Naive B cell (primary cell): Measurements from ENCODE around the gene BTBD18. TPM values are rescaled to one million over a fixed set of nuclear protein-coding genes. Genes with fewer than 3 reads are reported as not detected.

ENCODE experiments used
- ATAC-seq, 2 donors: fragments of 150-1000 bp; cut with Tn5 transposase; 2 replicates each; pipeline ENCODE4 v1.10.0; 2021; ENCODE audit warnings: low read depth in 2 of 2, mild to moderate bottlenecking in 2 of 2, moderate library complexity in 2 of 2
- DNase-seq: peaks from one replicate; pipeline ENCODE4 v3.0.0; 2022
- H3K27ac Mint-ChIP-seq, 6 donors: one replicate each; pipeline ENCODE4 v1.8.0; 2020 to 2022; ENCODE audit warnings: mild to moderate bottlenecking in 6 of 6, mixed read lengths in 6 of 6, moderate library complexity in 5 of 6, inconsistent platforms in 2 of 6
- H3K27me3 Mint-ChIP-seq, 3 donors: one replicate each; pipeline ENCODE4 v1.8.0; 2021 to 2022; ENCODE audit warnings: mixed read lengths in 3 of 3, mild to moderate bottlenecking in 1 of 3
- H3K36me3 Mint-ChIP-seq, 2 donors: one replicate each; pipeline ENCODE4 v1.8.0; 2020 to 2022; ENCODE audit warnings: mixed read lengths in 2 of 2, inconsistent platforms in 1 of 2, mild to moderate bottlenecking in 1 of 2
- H3K4me1 Mint-ChIP-seq, 3 donors: one replicate each; pipeline ENCODE4 v1.8.0; 2020 to 2022; ENCODE audit warnings: mixed read lengths in 3 of 3, inconsistent platforms in 1 of 3, mild to moderate bottlenecking in 1 of 3, moderate library complexity in 1 of 3
- H3K4me3 Mint-ChIP-seq, 8 donors: one replicate each; pipeline ENCODE4 v1.8.0; 2020 to 2022; ENCODE audit warnings: mild to moderate bottlenecking in 8 of 8, mixed read lengths in 8 of 8, moderate library complexity in 8 of 8, inconsistent platforms in 2 of 8
- H3K9me3 Mint-ChIP-seq, 7 donors: one replicate each; pipeline ENCODE4 v1.8.0; 2020 to 2022; ENCODE audit warnings: mixed read lengths in 7 of 7, mild to moderate bottlenecking in 5 of 7, inconsistent platforms in 2 of 7, moderate library complexity in 1 of 7
- polyA plus RNA-seq, 6 donors: library from polyadenylated mRNA; unstranded; fragments of 300-500 nt; fragmentation: Illumina TruSeq; gene quantifications; one replicate each; pipeline ENCODE4 v1.2.3, GENCODE V29; 2021; ENCODE audit warnings: low read depth in 6 of 6

Gene BTBD18
- 1 to 10 TPM in 3 of 6 donors, under 1 TPM in 2, not detected in 1; 0.47 to 1.6 (median 1.4) TPM for polyA plus RNA-seq

DNA sequence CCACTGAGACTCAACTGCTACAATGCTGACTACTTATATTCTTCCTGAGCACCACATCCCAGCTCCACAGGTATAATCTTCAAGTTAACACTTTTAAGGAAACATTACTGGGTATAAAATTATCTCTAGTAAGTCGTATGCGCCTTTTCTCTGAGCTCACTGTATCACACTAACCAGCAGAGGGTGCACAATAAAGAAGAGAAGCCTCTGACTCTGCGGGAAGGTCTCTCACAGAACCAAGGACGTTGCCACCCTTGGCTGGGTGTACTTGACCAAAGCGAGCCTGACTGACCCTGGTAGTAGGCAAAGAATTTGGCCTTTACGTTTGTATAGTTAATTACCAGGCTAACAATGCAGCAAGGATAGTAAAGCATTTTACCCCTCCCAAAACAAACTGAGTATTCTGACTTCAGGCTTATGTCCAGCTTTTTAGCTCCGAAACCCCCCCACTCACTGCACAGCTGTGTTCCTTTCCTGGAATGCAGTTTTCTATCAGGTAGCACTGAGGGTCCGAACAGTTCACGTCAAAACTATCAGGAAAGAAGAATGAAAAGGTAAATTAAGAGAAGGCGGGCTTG is at the start of gene BTBD18:
TSS of gene BTBD18 (minus strand) at position 144 of the 578 bp plus-strand sequence. CDS start 631 bp downstream, outside the sequence.
- Mint-ChIP-seq H3K4me3 (no peak within 1 kb of the TSS), H3K27me3 (no peaks in the 10 kb centered on the region), H3K9me3 (no peaks in the 10 kb centered on the region), H3K36me3 (peaks cover 4 to 7% of the 10 kb centered on the region in 2 donors), H3K4me1 (peaks cover 7 to 15% (median 12%) of the 10 kb centered on the region in 3 donors), H3K27ac (peak within 1 kb of the TSS in 5 of 6 donors; percentile 8 to 92 (median 76))
- ATAC-seq (peak in 1 of 2 donors; percentile 33), DNase-seq (no peak)

GRCh38 chr11:57801183-57801485 is 49.5 kb upstream of the BTBD18 start:
- H3K27me3 Mint-ChIP-seq, result no peaks in the 10 kb centered on the region
- DNase-seq, result no peak

DNA sequence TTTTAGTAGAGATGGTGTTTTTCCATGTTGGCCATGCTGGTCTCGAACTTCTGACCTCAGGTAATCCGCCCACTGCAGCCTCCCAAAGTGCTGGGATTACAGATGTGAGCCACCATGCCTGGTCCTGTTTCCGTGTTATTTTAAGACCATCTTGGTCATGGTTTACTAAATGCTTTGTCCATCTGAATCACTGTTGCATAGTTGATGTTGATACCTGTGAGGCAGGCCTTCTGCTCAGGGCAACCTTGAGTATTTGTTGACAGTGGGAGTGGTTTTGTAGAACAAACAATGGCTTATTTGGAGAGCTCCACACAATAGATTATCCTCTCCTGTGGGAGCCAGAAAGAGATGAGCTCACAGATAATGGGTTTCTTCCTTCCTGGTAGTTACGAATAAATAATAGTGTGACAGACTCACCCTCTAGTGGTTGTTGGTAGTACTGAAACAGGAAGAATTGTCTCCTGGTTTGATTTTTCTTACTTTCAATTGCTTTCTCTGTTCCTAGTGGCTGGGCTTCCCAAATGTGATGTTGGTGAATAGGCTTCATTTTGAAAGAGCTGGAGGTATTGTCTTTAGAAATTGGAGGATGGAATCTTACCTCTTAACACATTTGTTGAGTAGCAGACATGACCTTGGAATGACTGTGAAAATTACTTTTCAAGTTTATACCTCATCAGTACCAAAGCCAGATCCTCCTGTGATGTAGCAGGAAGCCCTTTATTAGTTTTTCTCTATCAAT is 49.0 kb upstream of the BTBD18 start:
- ATAC-seq (peak; percentile 82 to 85), DNase-seq (peak; percentile 66)
- Mint-ChIP-seq H3K4me1 (peaks cover 21 to 44% (median 33%) of the 10 kb centered on the region in 3 donors), H3K9me3 (no peaks in the 10 kb centered on the region), H3K27ac (peak overlapping the region; percentile 69 to 90 (median 74)), H3K4me3 (peak overlapping the region in 6 of 8 donors; percentile 4 to 55 (median 26)), H3K27me3 (no peaks in the 10 kb centered on the region), H3K36me3 (peaks cover 16 to 37% of the 10 kb centered on the region in 2 donors)

More at GRCh38 chr11:57801183-57801485, 49.5 kb upstream of the BTBD18 start:
- no peaks in the 10 kb centered on the region for H3K9me3 Mint-ChIP-seq
- H3K27ac Mint-ChIP-seq, result peak overlapping the region in 5 of 6 donors; percentile 44 to 90 (median 74)
- H3K4me3 Mint-ChIP-seq, result no peak overlapping the region
- no peak for ATAC-seq
- peaks cover 18 to 39% (median 29%) of the 10 kb centered on the region in 3 donors for H3K4me1 Mint-ChIP-seq
- peaks cover 16 to 37% of the 10 kb centered on the region in 2 donors for H3K36me3 Mint-ChIP-seq

DNA sequence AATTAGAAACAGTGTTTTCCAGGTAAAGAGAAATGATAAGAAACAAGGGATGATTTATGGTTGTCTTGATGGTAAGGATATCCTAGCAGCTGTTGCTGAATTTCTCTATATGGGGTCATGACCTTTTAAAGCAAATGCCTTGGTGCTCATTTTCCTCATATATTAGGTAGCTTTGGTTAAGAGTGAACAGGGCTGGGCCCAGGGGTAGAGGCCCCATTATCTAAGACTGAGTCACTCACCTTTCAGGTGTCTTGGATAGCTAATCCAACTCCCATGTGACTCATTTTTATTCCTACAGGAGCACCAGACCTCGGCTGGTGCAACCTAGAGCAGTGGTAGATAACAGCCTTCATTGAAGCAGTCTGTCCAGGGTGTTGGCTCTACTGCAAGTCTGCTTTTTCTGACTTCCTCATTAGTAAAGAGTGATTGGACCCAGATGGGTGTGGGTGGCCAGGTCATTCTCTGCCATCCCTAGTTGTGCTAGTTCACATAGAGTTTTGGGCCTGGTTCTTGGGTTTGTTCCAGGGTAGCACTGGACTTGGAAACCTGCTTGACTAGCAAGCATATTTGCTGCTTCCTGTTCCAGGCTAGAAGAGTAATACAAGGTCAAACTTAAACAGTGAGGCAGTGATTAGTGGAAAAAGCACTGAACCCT is 47.4 kb upstream of the BTBD18 start:
- no peaks in the 10 kb centered on the region for H3K9me3 Mint-ChIP-seq
- ATAC-seq (peak; percentile 52 to 56), DNase-seq (peak; percentile 15)
- peaks cover 25 to 53% (median 42%) of the 10 kb centered on the region in 3 donors for H3K4me1 Mint-ChIP-seq
- H3K4me3 Mint-ChIP-seq, result peak overlapping the region in 4 of 8 donors; percentile 17 to 56 (median 31)
- H3K36me3 Mint-ChIP-seq, result peaks cover 16 to 34% of the 10 kb centered on the region in 2 donors
- H3K27me3 Mint-ChIP-seq, result no peaks in the 10 kb centered on the region
- peak overlapping the region; percentile 90 to 97 (median 94) for H3K27ac Mint-ChIP-seq

DNA sequence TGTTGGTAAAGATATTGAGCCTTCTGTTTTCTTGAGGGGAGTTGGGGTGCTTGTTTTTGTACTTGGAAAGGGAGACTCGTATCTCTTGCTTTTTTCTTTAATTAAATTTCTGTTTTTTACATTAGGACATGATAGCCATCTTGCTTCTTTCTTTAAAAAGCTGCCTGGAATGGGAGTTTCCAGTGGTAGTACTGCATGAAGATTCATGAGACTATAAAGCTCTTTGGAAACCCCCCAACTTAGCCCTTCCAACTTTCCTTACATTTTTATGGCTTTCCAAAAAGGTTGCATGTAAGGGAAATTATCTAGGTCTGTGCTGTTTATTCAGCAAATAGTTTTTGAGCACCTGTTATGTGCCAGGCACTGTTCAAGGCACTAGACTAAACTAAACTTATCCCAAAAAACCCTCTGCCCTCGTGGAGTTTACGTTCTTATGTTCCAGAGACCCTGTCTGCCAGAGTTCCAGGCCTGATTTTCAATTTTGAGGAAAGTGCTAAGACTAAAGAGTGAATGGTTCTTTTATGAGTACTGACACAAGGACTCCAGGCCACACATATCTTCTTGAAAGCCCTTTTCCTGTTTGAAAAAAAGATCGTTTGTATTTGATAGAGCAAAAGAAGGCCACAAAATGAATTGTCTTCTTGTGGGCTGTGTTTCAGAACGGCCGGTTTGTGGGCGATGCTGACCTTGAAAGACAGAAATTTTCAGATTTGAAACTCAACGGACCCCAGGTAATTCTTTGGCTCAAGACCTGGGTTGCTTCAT is 41.9 kb upstream of the BTBD18 start:
- DNase-seq, result no peak
- Mint-ChIP-seq H3K4me3 (peak overlapping the region; percentile 63 to 88 (median 82)), H3K9me3 (no peaks in the 10 kb centered on the region), H3K4me1 (peaks cover 42 to 72% (median 53%) of the 10 kb centered on the region in 3 donors), H3K27ac (peak overlapping the region; percentile 97 to 100 (median 98)), H3K27me3 (no peaks in the 10 kb centered on the region), H3K36me3 (peaks cover 7 to 17% of the 10 kb centered on the region in 2 donors)
- ATAC-seq, result no peak

DNA sequence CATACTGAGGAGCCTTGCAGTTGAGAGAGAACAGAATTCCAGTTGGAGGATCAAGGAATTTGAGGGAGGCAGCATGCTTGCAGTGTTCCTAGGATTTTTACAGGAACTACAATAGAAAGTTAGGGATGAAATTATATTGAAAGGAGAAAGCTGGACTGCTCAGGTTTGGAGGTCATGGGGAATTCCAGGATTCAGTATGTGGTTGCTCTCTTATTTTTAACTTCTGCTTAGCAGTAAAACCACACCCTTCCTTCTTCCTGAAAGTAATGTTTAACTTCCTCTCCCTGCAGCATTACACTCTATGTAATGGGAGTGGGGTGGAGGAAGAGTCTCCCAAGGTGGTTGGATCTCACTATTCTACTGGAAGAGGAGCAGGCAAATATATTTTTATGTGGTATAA is 41.3 kb upstream of the BTBD18 start:
- H3K9me3 Mint-ChIP-seq, result no peaks in the 10 kb centered on the region
- peaks cover 7 to 17% of the 10 kb centered on the region in 2 donors for H3K36me3 Mint-ChIP-seq
- H3K27ac Mint-ChIP-seq, result peak overlapping the region; percentile 97 to 100 (median 98)
- H3K4me3 Mint-ChIP-seq, result peak overlapping the region; percentile 63 to 88 (median 82)
- peak; percentile 59 for DNase-seq
- peak; percentile 57 to 60 for ATAC-seq
- H3K27me3 Mint-ChIP-seq, result no peaks in the 10 kb centered on the region
- H3K4me1 Mint-ChIP-seq, result peaks cover 44 to 72% (median 51%) of the 10 kb centered on the region in 3 donors

GRCh38 chr11:57792060-57792541 is 40.5 kb upstream of the BTBD18 start:
- Mint-ChIP-seq H3K27ac (peak overlapping the region; percentile 97 to 100 (median 98)), H3K36me3 (peaks cover 7 to 17% of the 10 kb centered on the region in 2 donors), H3K4me3 (peak overlapping the region; percentile 63 to 88 (median 82)), H3K4me1 (peaks cover 48 to 76% (median 58%) of the 10 kb centered on the region in 3 donors), H3K9me3 (no peaks in the 10 kb centered on the region), H3K27me3 (no peaks in the 10 kb centered on the region)
- ATAC-seq (peak; percentile 87 to 88), DNase-seq (peak; percentile 90)

GRCh38 chr11:57791321-57792059 is 39.9 kb upstream of the BTBD18 start:
- ATAC-seq (no peak), DNase-seq (no peak)
- peaks cover 7 to 14% of the 10 kb centered on the region in 2 donors for H3K36me3 Mint-ChIP-seq
- H3K27me3 Mint-ChIP-seq, result no peaks in the 10 kb centered on the region
- H3K27ac Mint-ChIP-seq, result peak overlapping the region; percentile 97 to 100 (median 98)
- peak overlapping the region in 7 of 8 donors; percentile 63 to 88 (median 79) for H3K4me3 Mint-ChIP-seq
- no peaks in the 10 kb centered on the region for H3K9me3 Mint-ChIP-seq
- peaks cover 48 to 79% (median 64%) of the 10 kb centered on the region in 3 donors for H3K4me1 Mint-ChIP-seq

GRCh38 chr11:57788703-57789088 is 37.1 kb upstream of the BTBD18 start:
- DNase-seq, result no peak
- Mint-ChIP-seq H3K4me3 (no peak overlapping the region), H3K36me3 (no peaks in the 10 kb centered on the region), H3K27me3 (no peaks in the 10 kb centered on the region), H3K9me3 (no peaks in the 10 kb centered on the region), H3K27ac (peak overlapping the region in 3 of 6 donors; percentile 49 to 92 (median 75)), H3K4me1 (peaks cover 50 to 81% (median 63%) of the 10 kb centered on the region in 3 donors)
- ATAC-seq, result no peak

- Mint-ChIP-seq H3K27ac (peak overlapping the region in 4 of 6 donors; percentile 47 to 88 (median 54)), H3K36me3 (no peaks in the 10 kb centered on the region), H3K4me1 (peaks cover 44 to 77% (median 57%) of the 10 kb centered on the region in 3 donors), H3K27me3 (no peaks in the 10 kb centered on the region), H3K4me3 (peak overlapping the region in 4 of 8 donors; percentile 35 to 60 (median 46)), H3K9me3 (no peaks in the 10 kb centered on the region)
- ATAC-seq (no peak), DNase-seq (no peak)
Measured at GRCh38 chr11:57787920-57788702, 36.5 kb upstream of the BTBD18 start.

GRCh38 chr11:57787006-57787604 is 35.5 kb upstream of the BTBD18 start:
- H3K9me3 Mint-ChIP-seq, result peaks cover 0 to 1% (median 0%) of the 10 kb centered on the region in 7 donors
- ATAC-seq, result no peak
- no peaks in the 10 kb centered on the region for H3K36me3 Mint-ChIP-seq
- peaks cover 35 to 73% (median 55%) of the 10 kb centered on the region in 3 donors for H3K4me1 Mint-ChIP-seq
- peak overlapping the region in 5 of 6 donors; percentile 43 to 97 (median 88) for H3K27ac Mint-ChIP-seq
- no peaks in the 10 kb centered on the region for H3K27me3 Mint-ChIP-seq
- H3K4me3 Mint-ChIP-seq, result peak overlapping the region in 6 of 8 donors; percentile 2 to 64 (median 44)
- no peak for DNase-seq
